ENCODE measurements around the gene KCNK18. TPM values are rescaled to one million over a fixed set of nuclear protein-coding genes. Genes with fewer than 3 reads are reported as not detected.
"Not testable (repeated sequence)": the region's sequence is repeated elsewhere in the genome, so short reads cannot be mapped to it uniquely, and the experiment has no call there.

KCNK18 gene
- total and polyA plus RNA-seq, 2 experiments from 2014 or later, result not detected

- not testable (repeated sequence) for H3K27ac ChIP-seq (ENCODE audit: low read depth); H3K27ac Mint-ChIP-seq; H3K36me3 ChIP-seq (ENCODE audit: insufficient read depth); H3K9me2 ChIP-seq (ENCODE audit: insufficient read depth); H3K4me2 ChIP-seq; H3K4me1 ChIP-seq (ENCODE audit: insufficient read depth); H3K27me3 Mint-ChIP-seq (ENCODE audit: insufficient read depth, low read depth, poor library complexity); H3K36me3 Mint-ChIP-seq (ENCODE audit: low read depth); H4K20me1 ChIP-seq (replicated peaks; ENCODE audit: insufficient read depth); H3F3A ChIP-seq (replicated peaks; ENCODE audit: low read depth); H3K27me3 ChIP-seq (ENCODE audit: insufficient read depth); H3K4me1 Mint-ChIP-seq; H3K4me3 ChIP-seq; H3K79me2 ChIP-seq (replicated peaks; ENCODE audit: insufficient read depth); H3K4me3 Mint-ChIP-seq
- H3K9me3 Mint-ChIP-seq, result peaks cover 23% of the 10 kb centered on the region
- TF ChIP-seq, protein P1, sequence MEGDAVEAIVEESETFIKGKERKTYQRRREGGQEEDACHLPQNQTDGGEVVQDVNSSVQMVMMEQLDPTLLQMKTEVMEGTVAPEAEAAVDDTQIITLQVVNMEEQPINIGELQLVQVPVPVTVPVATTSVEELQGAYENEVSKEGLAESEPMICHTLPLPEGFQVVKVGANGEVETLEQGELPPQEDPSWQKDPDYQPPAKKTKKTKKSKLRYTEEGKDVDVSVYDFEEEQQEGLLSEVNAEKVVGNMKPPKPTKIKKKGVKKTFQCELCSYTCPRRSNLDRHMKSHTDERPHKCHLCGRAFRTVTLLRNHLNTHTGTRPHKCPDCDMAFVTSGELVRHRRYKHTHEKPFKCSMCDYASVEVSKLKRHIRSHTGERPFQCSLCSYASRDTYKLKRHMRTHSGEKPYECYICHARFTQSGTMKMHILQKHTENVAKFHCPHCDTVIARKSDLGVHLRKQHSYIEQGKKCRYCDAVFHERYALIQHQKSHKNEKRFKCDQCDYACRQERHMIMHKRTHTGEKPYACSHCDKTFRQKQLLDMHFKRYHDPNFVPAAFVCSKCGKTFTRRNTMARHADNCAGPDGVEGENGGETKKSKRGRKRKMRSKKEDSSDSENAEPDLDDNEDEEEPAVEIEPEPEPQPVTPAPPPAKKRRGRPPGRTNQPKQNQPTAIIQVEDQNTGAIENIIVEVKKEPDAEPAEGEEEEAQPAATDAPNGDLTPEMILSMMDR (conservative IDR thresholded peaks at IDR 0.05; ENCODE audit: low read depth in 2 of 2), result peak; percentile 25 to 46; a peak in 3 of 4 replicates
- peak; percentile 39 for DNase-seq (ENCODE audit: low spot score)
- 0 out of 2 replicates have a peak overlapping the region, but pooled peaks have one; percentile 14 for H2AFZ ChIP-seq
- ATAC-seq, result peak; percentile 47; the same call in 2 of the 3 replicates
Observed at GRCh38 chr10:117185817-117186216, 11.5 kb upstream of the KCNK18 start.

- TF ChIP-seq, protein P2, sequence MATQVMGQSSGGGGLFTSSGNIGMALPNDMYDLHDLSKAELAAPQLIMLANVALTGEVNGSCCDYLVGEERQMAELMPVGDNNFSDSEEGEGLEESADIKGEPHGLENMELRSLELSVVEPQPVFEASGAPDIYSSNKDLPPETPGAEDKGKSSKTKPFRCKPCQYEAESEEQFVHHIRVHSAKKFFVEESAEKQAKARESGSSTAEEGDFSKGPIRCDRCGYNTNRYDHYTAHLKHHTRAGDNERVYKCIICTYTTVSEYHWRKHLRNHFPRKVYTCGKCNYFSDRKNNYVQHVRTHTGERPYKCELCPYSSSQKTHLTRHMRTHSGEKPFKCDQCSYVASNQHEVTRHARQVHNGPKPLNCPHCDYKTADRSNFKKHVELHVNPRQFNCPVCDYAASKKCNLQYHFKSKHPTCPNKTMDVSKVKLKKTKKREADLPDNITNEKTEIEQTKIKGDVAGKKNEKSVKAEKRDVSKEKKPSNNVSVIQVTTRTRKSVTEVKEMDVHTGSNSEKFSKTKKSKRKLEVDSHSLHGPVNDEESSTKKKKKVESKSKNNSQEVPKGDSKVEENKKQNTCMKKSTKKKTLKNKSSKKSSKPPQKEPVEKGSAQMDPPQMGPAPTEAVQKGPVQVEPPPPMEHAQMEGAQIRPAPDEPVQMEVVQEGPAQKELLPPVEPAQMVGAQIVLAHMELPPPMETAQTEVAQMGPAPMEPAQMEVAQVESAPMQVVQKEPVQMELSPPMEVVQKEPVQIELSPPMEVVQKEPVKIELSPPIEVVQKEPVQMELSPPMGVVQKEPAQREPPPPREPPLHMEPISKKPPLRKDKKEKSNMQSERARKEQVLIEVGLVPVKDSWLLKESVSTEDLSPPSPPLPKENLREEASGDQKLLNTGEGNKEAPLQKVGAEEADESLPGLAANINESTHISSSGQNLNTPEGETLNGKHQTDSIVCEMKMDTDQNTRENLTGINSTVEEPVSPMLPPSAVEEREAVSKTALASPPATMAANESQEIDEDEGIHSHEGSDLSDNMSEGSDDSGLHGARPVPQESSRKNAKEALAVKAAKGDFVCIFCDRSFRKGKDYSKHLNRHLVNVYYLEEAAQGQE (IDR thresholded peaks at IDR 0.05; ENCODE audit: unreplicated experiment), result no peak
- TF ChIP-seq JUNB (IDR thresholded peaks at IDR 0.05; ENCODE audit: unreplicated experiment), result no peak
- TF ChIP-seq, protein P1 (conservative IDR thresholded peaks at IDR 0.05; ENCODE audit: low read depth in 2 of 2), result no peak
- peak; percentile 86 for TF ChIP-seq ETS1 (IDR thresholded peaks at IDR 0.05)
- no peak for TF ChIP-seq EZH2 (IDR thresholded peaks at IDR 0.05; ENCODE audit: low read depth, unreplicated experiment)
- no peak for TF ChIP-seq NANOG (IDR thresholded peaks at IDR 0.05; ENCODE audit: borderline replicate concordance)
- no peak for TF ChIP-seq STAT1 (IDR thresholded peaks at IDR 0.05; ENCODE audit: unreplicated experiment)
- TF ChIP-seq CREB1 (CRISPR knock-in tag; IDR thresholded peaks at IDR 0.05; ENCODE audit: low read depth), result no peak
- DNase-seq (ENCODE audit: low spot score) (peak; percentile 55), ATAC-seq (no peak; the same call in 2 of the 3 replicates)
- Histone ChIP-seq H3K27ac (ENCODE audit: low read depth) (no peak overlapping the region), H3K4me3 (no peak overlapping the region), H3K79me2 (replicated peaks; ENCODE audit: insufficient read depth) (no peaks in the 10 kb centered on the region), H2AFZ (peak overlapping the region; percentile 52; the same call in 1 of the 2 replicates), H4K20me1 (replicated peaks; ENCODE audit: insufficient read depth) (no peaks in the 10 kb centered on the region), H3K4me1 (ENCODE audit: insufficient read depth) (no peaks in the 10 kb centered on the region), H3K4me2 (no peak overlapping the region), H3K36me3 (ENCODE audit: insufficient read depth) (no peaks in the 10 kb centered on the region), H3K9me2 (ENCODE audit: insufficient read depth) (no peaks in the 10 kb centered on the region), H3F3A (replicated peaks; ENCODE audit: low read depth) (no peaks in the 10 kb centered on the region), H3K27me3 (ENCODE audit: insufficient read depth) (no peaks in the 10 kb centered on the region)
- H3K9me3 Mint-ChIP-seq, result peaks cover 23% of the 10 kb centered on the region
- H3K27ac Mint-ChIP-seq, result no peak overlapping the region
- no peak overlapping the region for H3K4me3 Mint-ChIP-seq
- peaks cover 3% of the 10 kb centered on the region; the same call in 1 of the 3 replicates for H3K4me1 Mint-ChIP-seq
- peaks cover 9% of the 10 kb centered on the region; the same call in 2 of the 3 replicates for H3K36me3 Mint-ChIP-seq (ENCODE audit: low read depth)
- H3K27me3 Mint-ChIP-seq (ENCODE audit: insufficient read depth, low read depth, poor library complexity), result peaks cover 1% of the 10 kb centered on the region
Observed at GRCh38 chr10:117186832-117187615, 10.3 kb upstream of the KCNK18 start.
